CD4-positive, alpha-beta T cell treated with Interleukin-4 for 4 hours (primary cell): Measurements from ENCODE around the gene CABLES2.

ENCODE experiments used
- DNase-seq: peaks from one replicate; pipeline ENCODE4 v3.0.0-alpha.2; 2020

The CABLES2 gene

GRCh38 chr20:62417981-62418708 lies 11.1 kb upstream of the CABLES2 start:
- no peak for DNase-seq

- DNase-seq = no peak
Measured at GRCh38 chr20:62416651-62417637, 9.9 kb upstream of the CABLES2 start.

GRCh38 chr20:62415354-62416111 lies 8.4 kb upstream of the CABLES2 start:
- no peak for DNase-seq

GRCh38 chr20:62413896-62414481 lies 6.9 kb upstream of the CABLES2 start:
- no peak for DNase-seq

- no peak for DNase-seq
Measured at GRCh38 chr20:62413025-62413570, 6.0 kb upstream of the CABLES2 start.

- DNase-seq = no peak
Measured at GRCh38 chr20:62412194-62413024, 5.3 kb upstream of the CABLES2 start.

GRCh38 chr20:62411479-62412193 lies 4.6 kb upstream of the CABLES2 start:
- DNase-seq = no peak

- DNase-seq = no peak
Measured at GRCh38 chr20:62410746-62411478, 3.8 kb upstream of the CABLES2 start.

- DNase-seq = no peak
Measured at GRCh38 chr20:62409931-62410745, 3.1 kb upstream of the CABLES2 start.

GRCh38 chr20:62409086-62409853 lies 2.2 kb upstream of the CABLES2 start:
- DNase-seq = no peak

- no peak for DNase-seq
Measured at GRCh38 chr20:62408640-62409039, 1.6 kb upstream of the CABLES2 start.

GRCh38 chr20:62408055-62408454 lies 970 bp upstream of the CABLES2 start:
- no peak for DNase-seq

- DNase-seq = no peak
Measured at GRCh38 chr20:62406635-62407176, 379 bp downstream of the CABLES2 start.

GRCh38 chr20:62405981-62406513 lies 1.0 kb downstream of the CABLES2 start:
- DNase-seq = no peak

GRCh38 chr20:62405108-62405980 lies 1.7 kb downstream of the CABLES2 start:
- DNase-seq = no peak

- DNase-seq = no peak
Measured at GRCh38 chr20:62404761-62405107, 2.4 kb downstream of the CABLES2 start.
